G401 (cell line): ENCODE data around the gene ASB11. TPM values are rescaled to one million over a fixed set of nuclear protein-coding genes. Genes with fewer than 3 reads are reported as not detected.
A peak's percentile ranks its signal among the peaks of the same experiment; 100 is the strongest.

ENCODE experiments used
- DNase-seq: peaks from one replicate; pipeline ENCODE4 v3.0.0-alpha.2; 2015; ENCODE audit warnings: low spot score
- in situ Hi-C: cut with HindIII; loops from 2 replicates; pipeline ENCODE4 v1.10.0; 2016; ENCODE audit warnings: low sequenced_read_pairs, mixed read lengths
- total RNA-seq: library from RNA; depleted of rRNA; stranded (reverse); fragments of >200 nt; shearing (Covaris generic); gene quantifications from 2 replicates; pipeline ENCODE4 v1.2.3, GENCODE V29; 2014; rRNA removed

The ASB11 gene
- total RNA-seq, 1 experiment from 2014 or later, result not detected

DNA sequence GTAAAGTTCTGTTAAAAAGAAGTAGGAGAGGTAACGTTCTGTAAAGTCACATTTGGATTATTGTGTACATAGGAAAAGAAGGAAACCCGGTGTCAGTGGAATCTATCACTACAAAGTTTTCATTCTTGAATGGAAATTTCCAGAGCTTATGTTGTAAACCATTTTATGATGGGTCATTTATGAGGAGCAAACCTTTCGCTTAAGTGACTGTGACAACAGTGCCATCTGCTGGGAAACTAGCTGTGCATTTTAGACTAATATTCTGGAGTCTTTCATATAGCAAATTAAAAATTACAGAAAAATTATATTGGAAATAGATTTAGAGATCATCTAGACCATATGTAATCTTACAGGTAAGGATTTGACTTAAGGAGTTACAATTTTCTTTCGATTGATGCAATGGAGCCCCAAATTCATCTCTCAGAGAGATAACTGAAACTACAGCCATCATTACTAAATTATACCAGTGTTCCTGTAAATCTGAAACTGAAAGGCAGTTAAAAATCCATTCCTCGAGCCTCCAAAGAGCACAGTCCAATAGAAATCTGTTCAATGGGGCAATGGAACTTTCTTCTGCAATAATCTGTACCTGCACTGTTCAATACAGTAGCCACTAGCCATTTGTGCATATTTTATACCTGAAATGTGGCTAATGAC lies 72.4 kb downstream of the ASB11 start:
- in situ Hi-C loops, result no loop called here
- DNase-seq, result peak; percentile 77

DNA sequence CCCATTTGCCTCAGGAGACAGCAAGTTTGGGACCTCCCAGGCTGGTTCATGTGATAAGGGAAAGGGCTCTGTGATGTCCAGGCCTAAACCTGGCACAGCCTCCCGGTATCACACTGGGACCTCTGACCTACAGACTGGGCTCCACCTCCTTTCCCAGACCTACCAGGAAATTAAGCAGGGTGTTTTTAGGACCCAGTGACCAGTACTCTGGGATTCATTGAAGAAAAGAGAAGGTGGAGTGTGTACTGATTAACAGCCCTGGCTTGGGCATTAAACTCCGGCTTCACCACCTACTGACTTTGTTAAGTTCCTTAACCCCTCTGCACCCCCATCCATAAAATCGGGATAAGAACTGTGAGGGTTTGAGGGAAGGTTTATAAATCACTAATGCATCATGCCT lies 74.1 kb downstream of the ASB11 start:
- in situ Hi-C loops, result no loop called here
- DNase-seq, result no peak

- in situ Hi-C loops, result no loop called here
Observed at GRCh38 chrX:15240414-15240813, 75.0 kb downstream of the ASB11 start.

GRCh38 chrX:15236146-15236545 lies 79.3 kb downstream of the ASB11 start:
- in situ Hi-C loops, result no loop called here
- DNase-seq, result no peak

More at GRCh38 chrX:15240414-15240813, 75.0 kb downstream of the ASB11 start:
- no peak for DNase-seq

DNA sequence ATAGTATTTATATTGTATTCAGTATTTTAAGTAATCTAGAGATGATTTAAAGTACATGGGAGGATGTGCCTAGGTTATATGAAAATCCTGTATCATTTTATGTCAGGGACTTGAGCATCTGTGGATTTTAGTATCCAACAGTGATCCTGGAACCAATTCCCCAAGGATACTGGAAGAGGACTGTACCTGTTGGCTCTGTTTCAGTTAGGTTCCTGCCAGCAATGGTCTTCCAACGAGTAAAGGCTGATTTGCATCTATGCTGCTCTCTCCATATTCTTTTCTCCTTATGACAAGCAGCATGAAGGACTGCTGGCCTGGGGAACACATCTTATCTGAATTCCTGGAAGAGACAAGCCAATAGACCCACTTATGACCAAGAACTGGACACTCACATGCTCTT lies 80.4 kb downstream of the ASB11 start:
- peak; percentile 54 for DNase-seq
- in situ Hi-C loops, result no loop called here

GRCh38 chrX:15233416-15234015 lies 81.9 kb downstream of the ASB11 start:
- DNase-seq, result no peak
- in situ Hi-C loops, result no loop called here

Other genes with a start within 250 kb of the ASB11 start
- gene ASB9, start 45.6 kb downstream of the ASB11 start, total RNA-seq, result 1.9 TPM in 1 of 2 replicates, not detected in the other
- gene PIGA, start 19.9 kb upstream of the ASB11 start, total RNA-seq, result 12.2 and 24.3 TPM in 2 replicates
- not detected in 2 replicates for gene VEGFD, start 68.8 kb upstream of the ASB11 start, total RNA-seq
- gene PIR, start 177.7 kb upstream of the ASB11 start, total RNA-seq, result 26.8 and 49.8 TPM in 2 replicates
- gene BMX, start 185.2 kb upstream of the ASB11 start, total RNA-seq, result not detected in 2 replicates